HepG2 (cell line): ENCODE data around the gene TANC1. TPM values are rescaled to one million over a fixed set of nuclear protein-coding genes. Genes with fewer than 3 reads are reported as not detected.

Source experiments
- HNRNPUL1 ChIP-seq: fragments of 200-400 bp; formaldehyde crosslinking; IDR thresholded peaks from 2 replicates; pipeline ENCODE4 v1.6.1; 2017; ENCODE audit warnings: low read depth, mild to moderate bottlenecking, low read length, moderate library complexity
- KMT2B ChIP-seq: IDR thresholded peaks from 2 replicates; pipeline ENCODE4 v1.6.1; 2016; ENCODE audit warnings: missing genetic modification reagents, missing compliant biosample characterization
- NCOA5 ChIP-seq: sonication (generic); formaldehyde crosslinking; IDR thresholded peaks from 2 replicates; pipeline ENCODE4 v1.4.0; 2020; ENCODE audit warnings: missing genetic modification reagents
- NKX3-1 ChIP-seq: sonication (generic); formaldehyde crosslinking; IDR thresholded peaks from 2 replicates; pipeline ENCODE4 v1.5.0; 2020; ENCODE audit warnings: missing genetic modification reagents
- POLR2G ChIP-seq: fragments of 200-400 bp; formaldehyde crosslinking; IDR thresholded peaks from 2 replicates; pipeline ENCODE4 v1.6.1; 2018; ENCODE audit warnings: mild to moderate bottlenecking, low read depth, low read length, moderate library complexity
- RFX5 ChIP-seq: IDR thresholded peaks from 2 replicates; pipeline ENCODE4 v1.6.1; 2011; ENCODE audit warnings: low read depth, low read length, improper control_type of control experiment
- U2AF2 ChIP-seq: fragments of 200-400 bp; formaldehyde crosslinking; IDR thresholded peaks from 2 replicates; pipeline ENCODE4 v1.6.1; 2017; ENCODE audit warnings: low read depth, mild to moderate bottlenecking, low read length
- YY1 ChIP-seq: IDR thresholded peaks from 2 replicates; pipeline ENCODE4 v1.6.1; 2011; ENCODE audit warnings: low read length, low read depth, moderate library complexity, mild to moderate bottlenecking; ENCODE audit not compliant: insufficient read depth, insufficient replicate concordance
- ZBTB3 ChIP-seq: sonication (generic); formaldehyde crosslinking; IDR thresholded peaks from 2 replicates; pipeline ENCODE4 v1.4.0; 2020; ENCODE audit warnings: low read depth, mild to moderate bottlenecking, moderate library complexity, missing genetic modification reagents, borderline replicate concordance
- ZNF10 ChIP-seq: sonication (generic); formaldehyde crosslinking; IDR thresholded peaks from 2 replicates; pipeline ENCODE4 v1.4.0; 2020; ENCODE audit warnings: mild to moderate bottlenecking, low read depth, missing genetic modification reagents, borderline replicate concordance
- ZNF441 ChIP-seq: sonication (generic); formaldehyde crosslinking; IDR thresholded peaks from 2 replicates; pipeline ENCODE4 v1.7.0; 2021; ENCODE audit warnings: missing genetic modification reagents, borderline replicate concordance
- ZNF570 ChIP-seq: sonication (generic); formaldehyde crosslinking; IDR thresholded peaks from 2 replicates; pipeline ENCODE4 v1.4.0; 2020; ENCODE audit warnings: mild to moderate bottlenecking, missing genetic modification reagents, borderline replicate concordance
- ZNF670 ChIP-seq: sonication (generic); formaldehyde crosslinking; IDR thresholded peaks from 2 replicates; pipeline ENCODE4 v1.8.0; 2022; ENCODE audit warnings: mild to moderate bottlenecking, missing genetic modification reagents, borderline replicate concordance
- polyA plus RNA-seq, 8 experiments: library from polyadenylated mRNA; depleted of rRNA in 3 of 8; stranded (reverse) in 7 of 8; unstranded in 1 of 8; fragments of >200 nt; fragmentation: Illumina TruSeq in 4 of 8; extraction: Trizol in 4 of 8; gene quantifications; 2 replicates each; pipeline versions ENCODE4 v1.2.1 to v1.2.3, GENCODE V29; 2011 to 2016; ENCODE audit warnings: low read depth in 4 of 8, missing spikeins in 1 of 8, mixed read lengths in 1 of 8; ENCODE audit not compliant: insufficient read depth in 1 of 8
- total RNA-seq, 5 experiments: library from RNA; depleted of rRNA; stranded (reverse); fragments of >200 nt; fragmentation: Illumina TruSeq; extraction: Trizol; gene quantifications; 2 replicates each; pipeline ENCODE4 v1.2.3, GENCODE V29; 2016; ENCODE audit warnings: low read depth in 1 of 5
- TF ChIP-seq, protein P1 (sequence below), 2 experiments: fragments of 450-650 bp in 1 of 2; sonication (generic) in 1 of 2; formaldehyde crosslinking in 1 of 2; IDR thresholded peaks; 2 replicates each; pipeline versions ENCODE4 v1.6.1 to v1.8.0; 2016 to 2022; ENCODE audit warnings: antibody characterized with exemption in 1 of 2, mild to moderate bottlenecking in 1 of 2, missing genetic modification reagents in 1 of 2
- TF ChIP-seq, protein P2 (sequence below): sonication (generic); formaldehyde crosslinking; IDR thresholded peaks from 2 replicates; pipeline ENCODE4 v1.4.0; 2020; ENCODE audit warnings: missing genetic modification reagents
- TF ChIP-seq, protein P3 (sequence below): IDR thresholded peaks from 2 replicates; pipeline ENCODE4 v1.6.1; 2018; ENCODE audit warnings: missing genetic modification reagents

TANC1 gene
- total and polyA plus RNA-seq, 2 of the 13 experiments (the other 11 are each of a cell fraction or from before 2014, with no cell fraction given), result 2.3 to 5.6 TPM

DNA sequence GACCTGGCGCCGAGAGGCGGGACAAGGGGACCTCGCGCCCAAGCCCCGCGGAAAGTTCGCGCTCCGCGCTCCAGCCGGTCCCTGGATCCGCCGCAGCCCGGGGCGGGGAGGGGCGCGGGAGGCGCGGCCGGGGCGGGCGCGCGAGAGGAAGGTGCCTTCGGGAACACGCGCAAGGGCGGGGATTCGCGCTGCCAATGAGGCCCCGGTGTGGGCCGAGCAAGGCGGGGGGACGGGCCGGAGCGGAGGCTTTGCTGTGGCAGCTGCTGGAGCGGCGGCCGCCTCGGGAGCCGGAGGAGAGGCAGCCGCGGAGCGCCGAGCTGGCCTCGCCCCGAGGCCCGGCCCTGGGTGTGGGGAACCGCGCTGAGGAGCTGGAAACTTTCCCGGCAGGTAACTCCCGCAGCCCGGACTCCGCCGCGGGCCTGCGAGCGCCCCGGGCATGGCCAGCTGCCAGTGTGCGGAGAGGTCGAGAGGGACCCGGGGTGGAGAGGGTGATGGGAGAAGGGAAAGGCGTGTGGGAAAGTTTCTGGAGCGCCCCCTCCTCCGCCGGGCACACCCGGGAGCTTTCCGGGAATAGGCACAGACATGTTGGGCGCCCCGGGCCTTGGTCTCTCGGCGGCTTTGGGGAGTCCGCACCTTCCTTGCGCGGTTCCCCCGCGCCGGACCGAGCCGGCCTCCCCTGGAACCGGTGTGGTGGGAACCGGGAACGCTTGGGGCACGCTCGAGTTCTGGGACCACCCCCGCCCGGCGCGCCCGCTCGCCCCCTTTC lies at the start of gene TANC1 (continued):
- TF ChIP-seq, protein P1, sequence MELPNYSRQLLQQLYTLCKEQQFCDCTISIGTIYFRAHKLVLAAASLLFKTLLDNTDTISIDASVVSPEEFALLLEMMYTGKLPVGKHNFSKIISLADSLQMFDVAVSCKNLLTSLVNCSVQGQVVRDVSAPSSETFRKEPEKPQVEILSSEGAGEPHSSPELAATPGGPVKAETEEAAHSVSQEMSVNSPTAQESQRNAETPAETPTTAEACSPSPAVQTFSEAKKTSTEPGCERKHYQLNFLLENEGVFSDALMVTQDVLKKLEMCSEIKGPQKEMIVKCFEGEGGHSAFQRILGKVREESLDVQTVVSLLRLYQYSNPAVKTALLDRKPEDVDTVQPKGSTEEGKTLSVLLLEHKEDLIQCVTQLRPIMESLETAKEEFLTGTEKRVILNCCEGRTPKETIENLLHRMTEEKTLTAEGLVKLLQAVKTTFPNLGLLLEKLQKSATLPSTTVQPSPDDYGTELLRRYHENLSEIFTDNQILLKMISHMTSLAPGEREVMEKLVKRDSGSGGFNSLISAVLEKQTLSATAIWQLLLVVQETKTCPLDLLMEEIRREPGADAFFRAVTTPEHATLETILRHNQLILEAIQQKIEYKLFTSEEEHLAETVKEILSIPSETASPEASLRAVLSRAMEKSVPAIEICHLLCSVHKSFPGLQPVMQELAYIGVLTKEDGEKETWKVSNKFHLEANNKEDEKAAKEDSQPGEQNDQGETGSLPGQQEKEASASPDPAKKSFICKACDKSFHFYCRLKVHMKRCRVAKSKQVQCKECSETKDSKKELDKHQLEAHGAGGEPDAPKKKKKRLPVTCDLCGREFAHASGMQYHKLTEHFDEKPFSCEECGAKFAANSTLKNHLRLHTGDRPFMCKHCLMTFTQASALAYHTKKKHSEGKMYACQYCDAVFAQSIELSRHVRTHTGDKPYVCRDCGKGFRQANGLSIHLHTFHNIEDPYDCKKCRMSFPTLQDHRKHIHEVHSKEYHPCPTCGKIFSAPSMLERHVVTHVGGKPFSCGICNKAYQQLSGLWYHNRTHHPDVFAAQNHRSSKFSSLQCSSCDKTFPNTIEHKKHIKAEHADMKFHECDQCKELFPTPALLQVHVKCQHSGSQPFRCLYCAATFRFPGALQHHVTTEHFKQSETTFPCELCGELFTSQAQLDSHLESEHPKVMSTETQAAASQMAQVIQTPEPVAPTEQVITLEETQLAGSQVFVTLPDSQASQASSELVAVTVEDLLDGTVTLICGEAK (IDR thresholded peaks at IDR 0.05), result no peak
- TF ChIP-seq, protein P1 (CRISPR knock-in tag; IDR thresholded peaks at IDR 0.05), result peak; percentile 62; the same call in 1 of the 2 replicates
- TF ChIP-seq YY1, result peak; percentile 51
- TF ChIP-seq POLR2G, result peak; percentile 89
- TF ChIP-seq KMT2B (CRISPR knock-in tag), result no peak
- TF ChIP-seq ZNF10 (CRISPR knock-in tag), result no peak
- 0 out of 2 replicates have a peak, but pooled peaks have one; percentile 17 for TF ChIP-seq ZNF670 (CRISPR knock-in tag)
- TF ChIP-seq, protein P2, sequence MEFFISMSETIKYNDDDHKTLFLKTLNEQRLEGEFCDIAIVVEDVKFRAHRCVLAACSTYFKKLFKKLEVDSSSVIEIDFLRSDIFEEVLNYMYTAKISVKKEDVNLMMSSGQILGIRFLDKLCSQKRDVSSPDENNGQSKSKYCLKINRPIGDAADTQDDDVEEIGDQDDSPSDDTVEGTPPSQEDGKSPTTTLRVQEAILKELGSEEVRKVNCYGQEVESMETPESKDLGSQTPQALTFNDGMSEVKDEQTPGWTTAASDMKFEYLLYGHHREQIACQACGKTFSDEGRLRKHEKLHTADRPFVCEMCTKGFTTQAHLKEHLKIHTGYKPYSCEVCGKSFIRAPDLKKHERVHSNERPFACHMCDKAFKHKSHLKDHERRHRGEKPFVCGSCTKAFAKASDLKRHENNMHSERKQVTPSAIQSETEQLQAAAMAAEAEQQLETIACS (CRISPR knock-in tag), result peak; percentile 34; the same call in 1 of the 2 replicates
- TF ChIP-seq NKX3-1 (CRISPR knock-in tag), result 0 out of 2 replicates have a peak, but pooled peaks have one; percentile 55
- peak; percentile 31; the same call in 1 of the 2 replicates for TF ChIP-seq ZNF441 (CRISPR knock-in tag)
- no peak for TF ChIP-seq ZNF570 (CRISPR knock-in tag)
- TF ChIP-seq, protein P3, sequence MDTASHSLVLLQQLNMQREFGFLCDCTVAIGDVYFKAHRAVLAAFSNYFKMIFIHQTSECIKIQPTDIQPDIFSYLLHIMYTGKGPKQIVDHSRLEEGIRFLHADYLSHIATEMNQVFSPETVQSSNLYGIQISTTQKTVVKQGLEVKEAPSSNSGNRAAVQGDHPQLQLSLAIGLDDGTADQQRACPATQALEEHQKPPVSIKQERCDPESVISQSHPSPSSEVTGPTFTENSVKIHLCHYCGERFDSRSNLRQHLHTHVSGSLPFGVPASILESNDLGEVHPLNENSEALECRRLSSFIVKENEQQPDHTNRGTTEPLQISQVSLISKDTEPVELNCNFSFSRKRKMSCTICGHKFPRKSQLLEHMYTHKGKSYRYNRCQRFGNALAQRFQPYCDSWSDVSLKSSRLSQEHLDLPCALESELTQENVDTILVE (CRISPR knock-in tag), result peak; percentile 45; the same call in 1 of the 2 replicates
- no peak for TF ChIP-seq U2AF2
- no peak for TF ChIP-seq NCOA5 (CRISPR knock-in tag)
- TF ChIP-seq RFX5, result no peak
- TF ChIP-seq ZBTB3, result 0 out of 2 replicates have a peak, but pooled peaks have one; percentile 29
- TF ChIP-seq HNRNPUL1, result 0 out of 2 replicates have a peak, but pooled peaks have one; percentile 26
